NCI-H226 (cell line): ENCODE results near the gene TNS3.
"Not testable (repeated sequence)": the region's sequence is repeated elsewhere in the genome, so short reads cannot be mapped to it uniquely, and the experiment has no call there.

ENCODE experiments used
- DNase-seq: peaks from one replicate; pipeline ENCODE4 v3.0.0-alpha.2; 2015

Gene TNS3

GRCh38 chr7:47559306-47560220 is 22.3 kb downstream of the TNS3 start:
- DNase-seq: no peak

GRCh38 chr7:47557694-47558670 is 23.9 kb downstream of the TNS3 start:
- DNase-seq: peak; percentile 93

- DNase-seq: no peak
These were observed 24.6 kb downstream of the TNS3 start for GRCh38 chr7:47557317-47557693.

GRCh38 chr7:47556511-47557180 is 25.3 kb downstream of the TNS3 start:
- DNase-seq: no peak

GRCh38 chr7:47553309-47553708 is 28.6 kb downstream of the TNS3 start:
- no peak for DNase-seq

GRCh38 chr7:47552621-47553020 is 29.3 kb downstream of the TNS3 start:
- DNase-seq: peak; percentile 32

GRCh38 chr7:47551668-47552440 is 30.1 kb downstream of the TNS3 start:
- peak; percentile 26 for DNase-seq

- DNase-seq: no peak
These were observed 31.0 kb downstream of the TNS3 start for GRCh38 chr7:47550788-47551470.

- no peak for DNase-seq
These were observed 32.0 kb downstream of the TNS3 start for GRCh38 chr7:47549916-47550315.

- no peak for DNase-seq
These were observed 32.5 kb downstream of the TNS3 start for GRCh38 chr7:47549397-47549796.

GRCh38 chr7:47548546-47548945 is 33.4 kb downstream of the TNS3 start:
- no peak for DNase-seq

GRCh38 chr7:47546733-47547494 is 35.0 kb downstream of the TNS3 start:
- DNase-seq: no peak

- no peak for DNase-seq
These were observed 35.7 kb downstream of the TNS3 start for GRCh38 chr7:47546171-47546570.

- DNase-seq: no peak
These were observed 37.5 kb downstream of the TNS3 start for GRCh38 chr7:47544416-47544815.

GRCh38 chr7:47543714-47544113 is 38.2 kb downstream of the TNS3 start:
- DNase-seq: no peak

GRCh38 chr7:47543056-47543455 is 38.9 kb downstream of the TNS3 start:
- DNase-seq: no peak

- DNase-seq: no peak
These were observed 39.9 kb downstream of the TNS3 start for GRCh38 chr7:47542051-47542450.

- DNase-seq: not testable (repeated sequence)
These were observed 40.4 kb downstream of the TNS3 start for GRCh38 chr7:47541485-47541884.

GRCh38 chr7:47540387-47541350 is 41.2 kb downstream of the TNS3 start:
- no peak for DNase-seq

- no peak for DNase-seq
These were observed 41.9 kb downstream of the TNS3 start for GRCh38 chr7:47540053-47540386.
